Lower leg skin (tissue), 3 donors: ENCODE results near the gene DROSHA.

ENCODE experiments used
- CTCF ChIP-seq, 3 donors: fragments of 450-650 bp; IDR thresholded peaks; one replicate each; pipeline ENCODE4 v1.5.1; 2016; ENCODE audit warnings: antibody characterized with exemption in 3 of 3, mild to moderate bottlenecking in 3 of 3, moderate library complexity in 2 of 3
- POLR2A ChIP-seq, 2 donors: fragments of 450-650 bp; IDR thresholded peaks; one replicate each; pipeline ENCODE4 v1.6.1; 2016 to 2017; ENCODE audit warnings: antibody characterized with exemption in 2 of 2, mild to moderate bottlenecking in 1 of 2, moderate library complexity in 1 of 2

- TF ChIP-seq CTCF (IDR thresholded peaks at IDR 0.05): no peak
- no peak for TF ChIP-seq POLR2A (IDR thresholded peaks at IDR 0.05)
These were observed 76.7 kb downstream of the DROSHA start for GRCh38 chr5:31455172-31455571.
